K562 (cell line): ENCODE results near the gene TIMP1. TPM values are rescaled to one million over a fixed set of nuclear protein-coding genes. Genes with fewer than 3 reads are reported as not detected.
A peak's percentile ranks its signal among the peaks of the same experiment; 100 is the strongest.

Experiments
- ATF6 ChIP-seq: sonication (generic); formaldehyde crosslinking; IDR thresholded peaks from 2 replicates; pipeline ENCODE4 v1.4.0; 2020; ENCODE audit warnings: mild to moderate bottlenecking, missing genetic modification reagents
- BMI1 ChIP-seq: fragments of 150-350 bp; IDR thresholded peaks from 2 replicates; pipeline ENCODE4 v1.6.1; 2014; ENCODE audit warnings: low read length
- DLX4 ChIP-seq: fragments of 250-450 bp; sonication (Bioruptor Pico); IDR thresholded peaks from 2 replicates; pipeline ENCODE4 v1.6.1; 2021; ENCODE audit warnings: mild to moderate bottlenecking
- FOSL1 ChIP-seq: fragments of 200-800 bp; sonication (Bioruptor generic); conservative IDR thresholded peaks from 2 replicates; pipeline ENCODE4 v1.6.1; 2016; ENCODE audit warnings: missing genetic modification characterization, missing compliant biosample characterization
- HDAC3 ChIP-seq: fragments of 450-650 bp; IDR thresholded peaks from 2 replicates; pipeline ENCODE4 v1.6.1; 2018; ENCODE audit warnings: borderline replicate concordance, mild to moderate bottlenecking, moderate library complexity; ENCODE audit not compliant: partially characterized antibody
- HDAC6 ChIP-seq: IDR thresholded peaks from 2 replicates; pipeline ENCODE4 v1.6.1; 2012; ENCODE audit warnings: low read depth, mild to moderate bottlenecking, control low read depth, inconsistent platforms, low read length, moderate library complexity
- MECOM ChIP-seq: fragments of 250-450 bp; sonication (Bioruptor Pico); IDR thresholded peaks from 2 replicates; pipeline ENCODE4 v1.8.0; 2022; ENCODE audit warnings: inconsistent platforms
- NR2F6 ChIP-seq: fragments of 450-650 bp; formaldehyde crosslinking; IDR thresholded peaks from 2 replicates; pipeline ENCODE4 v1.4.0; 2020; ENCODE audit warnings: mild to moderate bottlenecking
- POLR2A ChIP-seq: fragments of 450-650 bp; conservative IDR thresholded peaks from 2 replicates; pipeline ENCODE4 v1.6.1; 2016
- SMARCB1 ChIP-seq: IDR thresholded peaks from 2 replicates; pipeline ENCODE4 v1.6.1; 2011; ENCODE audit warnings: improper control_type of control experiment, low read depth; ENCODE audit not compliant: insufficient read length
- TAF7 ChIP-seq: fragments of 450-650 bp; IDR thresholded peaks from 2 replicates; pipeline ENCODE4 v1.6.1; 2016; ENCODE audit warnings: missing genetic modification characterization, missing compliant biosample characterization
- TEAD2 ChIP-seq: fragments of 450-650 bp; IDR thresholded peaks from 2 replicates; pipeline ENCODE4 v1.6.1; 2016; ENCODE audit warnings: missing genetic modification characterization, control low read depth, missing compliant biosample characterization
- YY1 ChIP-seq, 3 experiments: IDR thresholded peaks; 2 replicates each; pipeline ENCODE4 v1.6.1; 2011; ENCODE audit warnings: low read length in 2 of 3, mild to moderate bottlenecking in 2 of 3, moderate library complexity in 2 of 3, borderline replicate concordance in 1 of 3, control low read depth in 1 of 3, low read depth in 1 of 3; ENCODE audit not compliant: insufficient read depth in 3 of 3, insufficient replicate concordance in 2 of 3, control insufficient read depth in 1 of 3, insufficient read length in 1 of 3; ENCODE audit errors: extremely low read depth in 1 of 3
- ZNF174 ChIP-seq: fragments of 250-450 bp; sonication (Bioruptor Pico); IDR thresholded peaks from 2 replicates; pipeline ENCODE4 v1.4.0; 2020; ENCODE audit warnings: mild to moderate bottlenecking
- ZNF764 ChIP-seq: fragments of 250-450 bp; sonication (Bioruptor Pico); IDR thresholded peaks from 2 replicates; pipeline ENCODE4 v1.4.0; 2020; ENCODE audit warnings: low read depth, mild to moderate bottlenecking, moderate library complexity
- polyA plus RNA-seq, 8 experiments: library from polyadenylated mRNA; depleted of rRNA in 4 of 8; stranded (reverse) in 5 of 8; unstranded in 3 of 8; fragments of >200 nt; fragmentation: Nextera tagmentation in 2 of 8; fragmentation: Illumina TruSeq in 1 of 8; extraction: Ambion mirVana in 2 of 8; extraction: Trizol in 1 of 8; gene quantifications; 2 replicates each; pipeline versions ENCODE4 v1.2.1 to v1.2.3, GENCODE V29; 2011 to 2014; ENCODE audit warnings: inconsistent platforms in 1 of 8, missing spikeins in 1 of 8
- total RNA-seq, 7 experiments: library from RNA; depleted of rRNA in 6 of 7; stranded (reverse); fragments of >200 nt in 6 of 7; fragmentation: Illumina TruSeq in 2 of 7; extraction: Trizol in 2 of 7; gene quantifications; 2 replicates each; pipeline versions ENCODE4 v1.2.1 to v1.2.3, GENCODE V29; 2011 to 2021; ENCODE audit warnings: low replicate concordance in 1 of 7
- TF ChIP-seq, protein P1 (sequence below): fragments of 450-650 bp; IDR thresholded peaks from 2 replicates; pipeline ENCODE4 v1.6.1; 2016; ENCODE audit warnings: mild to moderate bottlenecking, moderate library complexity

Gene TIMP1
- total and polyA plus RNA-seq, 9 of the 15 experiments (the other 6 are each of a cell fraction or from before 2014, with no cell fraction given) = 115 to 699 (median 273) TPM

- TF ChIP-seq, protein P1, sequence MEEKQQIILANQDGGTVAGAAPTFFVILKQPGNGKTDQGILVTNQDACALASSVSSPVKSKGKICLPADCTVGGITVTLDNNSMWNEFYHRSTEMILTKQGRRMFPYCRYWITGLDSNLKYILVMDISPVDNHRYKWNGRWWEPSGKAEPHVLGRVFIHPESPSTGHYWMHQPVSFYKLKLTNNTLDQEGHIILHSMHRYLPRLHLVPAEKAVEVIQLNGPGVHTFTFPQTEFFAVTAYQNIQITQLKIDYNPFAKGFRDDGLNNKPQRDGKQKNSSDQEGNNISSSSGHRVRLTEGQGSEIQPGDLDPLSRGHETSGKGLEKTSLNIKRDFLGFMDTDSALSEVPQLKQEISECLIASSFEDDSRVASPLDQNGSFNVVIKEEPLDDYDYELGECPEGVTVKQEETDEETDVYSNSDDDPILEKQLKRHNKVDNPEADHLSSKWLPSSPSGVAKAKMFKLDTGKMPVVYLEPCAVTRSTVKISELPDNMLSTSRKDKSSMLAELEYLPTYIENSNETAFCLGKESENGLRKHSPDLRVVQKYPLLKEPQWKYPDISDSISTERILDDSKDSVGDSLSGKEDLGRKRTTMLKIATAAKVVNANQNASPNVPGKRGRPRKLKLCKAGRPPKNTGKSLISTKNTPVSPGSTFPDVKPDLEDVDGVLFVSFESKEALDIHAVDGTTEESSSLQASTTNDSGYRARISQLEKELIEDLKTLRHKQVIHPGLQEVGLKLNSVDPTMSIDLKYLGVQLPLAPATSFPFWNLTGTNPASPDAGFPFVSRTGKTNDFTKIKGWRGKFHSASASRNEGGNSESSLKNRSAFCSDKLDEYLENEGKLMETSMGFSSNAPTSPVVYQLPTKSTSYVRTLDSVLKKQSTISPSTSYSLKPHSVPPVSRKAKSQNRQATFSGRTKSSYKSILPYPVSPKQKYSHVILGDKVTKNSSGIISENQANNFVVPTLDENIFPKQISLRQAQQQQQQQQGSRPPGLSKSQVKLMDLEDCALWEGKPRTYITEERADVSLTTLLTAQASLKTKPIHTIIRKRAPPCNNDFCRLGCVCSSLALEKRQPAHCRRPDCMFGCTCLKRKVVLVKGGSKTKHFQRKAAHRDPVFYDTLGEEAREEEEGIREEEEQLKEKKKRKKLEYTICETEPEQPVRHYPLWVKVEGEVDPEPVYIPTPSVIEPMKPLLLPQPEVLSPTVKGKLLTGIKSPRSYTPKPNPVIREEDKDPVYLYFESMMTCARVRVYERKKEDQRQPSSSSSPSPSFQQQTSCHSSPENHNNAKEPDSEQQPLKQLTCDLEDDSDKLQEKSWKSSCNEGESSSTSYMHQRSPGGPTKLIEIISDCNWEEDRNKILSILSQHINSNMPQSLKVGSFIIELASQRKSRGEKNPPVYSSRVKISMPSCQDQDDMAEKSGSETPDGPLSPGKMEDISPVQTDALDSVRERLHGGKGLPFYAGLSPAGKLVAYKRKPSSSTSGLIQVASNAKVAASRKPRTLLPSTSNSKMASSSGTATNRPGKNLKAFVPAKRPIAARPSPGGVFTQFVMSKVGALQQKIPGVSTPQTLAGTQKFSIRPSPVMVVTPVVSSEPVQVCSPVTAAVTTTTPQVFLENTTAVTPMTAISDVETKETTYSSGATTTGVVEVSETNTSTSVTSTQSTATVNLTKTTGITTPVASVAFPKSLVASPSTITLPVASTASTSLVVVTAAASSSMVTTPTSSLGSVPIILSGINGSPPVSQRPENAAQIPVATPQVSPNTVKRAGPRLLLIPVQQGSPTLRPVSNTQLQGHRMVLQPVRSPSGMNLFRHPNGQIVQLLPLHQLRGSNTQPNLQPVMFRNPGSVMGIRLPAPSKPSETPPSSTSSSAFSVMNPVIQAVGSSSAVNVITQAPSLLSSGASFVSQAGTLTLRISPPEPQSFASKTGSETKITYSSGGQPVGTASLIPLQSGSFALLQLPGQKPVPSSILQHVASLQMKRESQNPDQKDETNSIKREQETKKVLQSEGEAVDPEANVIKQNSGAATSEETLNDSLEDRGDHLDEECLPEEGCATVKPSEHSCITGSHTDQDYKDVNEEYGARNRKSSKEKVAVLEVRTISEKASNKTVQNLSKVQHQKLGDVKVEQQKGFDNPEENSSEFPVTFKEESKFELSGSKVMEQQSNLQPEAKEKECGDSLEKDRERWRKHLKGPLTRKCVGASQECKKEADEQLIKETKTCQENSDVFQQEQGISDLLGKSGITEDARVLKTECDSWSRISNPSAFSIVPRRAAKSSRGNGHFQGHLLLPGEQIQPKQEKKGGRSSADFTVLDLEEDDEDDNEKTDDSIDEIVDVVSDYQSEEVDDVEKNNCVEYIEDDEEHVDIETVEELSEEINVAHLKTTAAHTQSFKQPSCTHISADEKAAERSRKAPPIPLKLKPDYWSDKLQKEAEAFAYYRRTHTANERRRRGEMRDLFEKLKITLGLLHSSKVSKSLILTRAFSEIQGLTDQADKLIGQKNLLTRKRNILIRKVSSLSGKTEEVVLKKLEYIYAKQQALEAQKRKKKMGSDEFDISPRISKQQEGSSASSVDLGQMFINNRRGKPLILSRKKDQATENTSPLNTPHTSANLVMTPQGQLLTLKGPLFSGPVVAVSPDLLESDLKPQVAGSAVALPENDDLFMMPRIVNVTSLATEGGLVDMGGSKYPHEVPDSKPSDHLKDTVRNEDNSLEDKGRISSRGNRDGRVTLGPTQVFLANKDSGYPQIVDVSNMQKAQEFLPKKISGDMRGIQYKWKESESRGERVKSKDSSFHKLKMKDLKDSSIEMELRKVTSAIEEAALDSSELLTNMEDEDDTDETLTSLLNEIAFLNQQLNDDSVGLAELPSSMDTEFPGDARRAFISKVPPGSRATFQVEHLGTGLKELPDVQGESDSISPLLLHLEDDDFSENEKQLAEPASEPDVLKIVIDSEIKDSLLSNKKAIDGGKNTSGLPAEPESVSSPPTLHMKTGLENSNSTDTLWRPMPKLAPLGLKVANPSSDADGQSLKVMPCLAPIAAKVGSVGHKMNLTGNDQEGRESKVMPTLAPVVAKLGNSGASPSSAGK = no peak
- TF ChIP-seq HDAC6 = no peak
- TF ChIP-seq NR2F6 (CRISPR knock-in tag) = no peak
- no peak for TF ChIP-seq ATF6 (CRISPR knock-in tag)
- TF ChIP-seq TAF7 = no peak
- no peak for TF ChIP-seq MECOM (CRISPR knock-in tag)
- peak in 1 of 3 experiments; percentile 14 for TF ChIP-seq YY1 (IDR thresholded peaks at IDR 0.05; ENCODE audit: borderline replicate concordance in 1 of 3, control insufficient read depth in 1 of 3, extremely low read depth in 1 of 3, insufficient read depth in 3 of 3, insufficient read length in 1 of 3, insufficient replicate concordance in 2 of 3, low read depth in 1 of 3, low read length in 2 of 3)
- no peak for TF ChIP-seq BMI1
- no peak for TF ChIP-seq POLR2A
- no peak for TF ChIP-seq ZNF764 (CRISPR knock-in tag)
- no peak for TF ChIP-seq TEAD2 (tag)
- TF ChIP-seq DLX4 (CRISPR knock-in tag) = no peak
- TF ChIP-seq HDAC3 = no peak
- no peak for TF ChIP-seq ZNF174 (CRISPR knock-in tag)
- TF ChIP-seq FOSL1 (tag) = 0 out of 2 replicates have a peak, but pooled peaks have one; percentile 15
- TF ChIP-seq SMARCB1 = no peak
Observed at GRCh38 chrX:47613082-47613481, 30.8 kb downstream of the TIMP1 start (continued).
